SU-DHL-6 (cell line): ENCODE results near the gene RNF32.

Source experiments
- CTCF ChIP-seq: fragments of 200-600 bp; sonication (generic); IDR thresholded peaks from one replicate; pipeline ENCODE4 v1.5.1; 2017; ENCODE audit warnings: antibody characterized with exemption, mild to moderate bottlenecking, low read length, moderate library complexity; ENCODE audit not compliant: insufficient read depth, poor library complexity, severe bottlenecking
- EZH2phosphoT487 ChIP-seq: fragments of 200-600 bp; sonication (generic), shearing (Covaris generic); conservative IDR thresholded peaks from 2 replicates; pipeline ENCODE4 v1.6.1; 2018; ENCODE audit warnings: mild to moderate bottlenecking, antibody characterized with exemption, low read length, moderate library complexity, mixed read lengths

- TF ChIP-seq CTCF (no peak), EZH2phosphoT487 (no peak)
Measured at GRCh38 chr7:156725936-156726335, 85.4 kb downstream of the RNF32 start.
